Endothelial cell of umbilical vein (primary cell): ENCODE measurements around the gene GAD2. TPM values are rescaled to one million over a fixed set of nuclear protein-coding genes. Genes with fewer than 3 reads are reported as not detected.

Experiments used
- BruUV-seq: library from RNA; stranded (reverse); fragments of 400-500 nt; replicated peaks from 2 replicates; lab custom pipeline; 2021; lab: Mats Ljungman, UMichigan
- CTCF ChIA-PET: fragments of 300-600, 350-600 bp; sonication (Branson Sonifier 250); formaldehyde crosslinking; loops from one replicate; lab custom pipeline; 2021; ENCODE audit warnings: antibody characterized with exemption, inconsistent platforms; lab: Charles Lee
- POLR2A ChIA-PET: fragments of 300-600, 350-600 bp; sonication (Branson Sonifier 250); formaldehyde crosslinking; loops from one replicate; lab custom pipeline; 2021; ENCODE audit warnings: antibody characterized with exemption, inconsistent platforms; lab: Charles Lee
- DNase-seq: peaks from one replicate; pipeline ENCODE4 v3.0.0-alpha.2; 2011; ENCODE audit warnings: low read depth, low spot score
- FAIRE-seq: peaks from 2 replicates; lab custom pipeline; 2011; peaks lifted over from hg19 to GRCh38; lab: Jason Lieb, UNC
- H2AFZ ChIP-seq: 2 replicates; pipeline ENCODE4 v1.6.0; 2012; ENCODE audit warnings: low read depth, low read length, control low read depth, inconsistent platforms
- H3K27ac ChIP-seq: 2 replicates; pipeline ENCODE4 v1.5.1; 2011; ENCODE audit warnings: low read depth, mild to moderate bottlenecking, control low read depth, low read length, moderate library complexity; ENCODE audit not compliant: insufficient read depth
- H3K27me3 ChIP-seq, 2 experiments: 2 replicates each; pipeline versions ENCODE4 v1.6.0 to v1.6.1; 2011; ENCODE audit warnings: low read length in 2 of 2, mixed read lengths in 1 of 2; ENCODE audit not compliant: control insufficient read depth in 2 of 2, insufficient read depth in 2 of 2
- H3K36me3 ChIP-seq, 2 experiments: 2 replicates in 1 of 2; 3 replicates in 1 of 2; pipeline ENCODE4 v1.5.1; 2011; ENCODE audit warnings: low read length in 2 of 2, mild to moderate bottlenecking in 1 of 2, moderate library complexity in 1 of 2; ENCODE audit not compliant: control insufficient read depth in 2 of 2, insufficient read depth in 2 of 2; ENCODE audit errors: extremely low read depth in 1 of 2
- H3K4me1 ChIP-seq: 3 replicates; pipeline ENCODE4 v1.5.1; 2011; ENCODE audit warnings: mild to moderate bottlenecking, low read length; ENCODE audit not compliant: control insufficient read depth, insufficient read depth; ENCODE audit errors: extremely low read depth
- H3K4me2 ChIP-seq: 2 replicates; pipeline ENCODE4 v1.6.1; 2011; ENCODE audit warnings: low read length, control low read depth, mixed read lengths; ENCODE audit not compliant: insufficient read depth
- H3K4me3 ChIP-seq, 3 experiments: fragments of 200-600 bp in 1 of 3; sonication (generic), shearing (Covaris generic) in 1 of 3; replicated peaks in 1 of 3; 2 replicates each; pipeline ENCODE4 v1.5.1; 2011 to 2016; ENCODE audit warnings: control low read depth in 3 of 3, low read length in 3 of 3, mild to moderate bottlenecking in 2 of 3, inconsistent platforms in 1 of 3, low read depth in 1 of 3, moderate library complexity in 1 of 3; ENCODE audit not compliant: insufficient read depth in 1 of 3
- H3K79me2 ChIP-seq: 2 replicates; pipeline ENCODE4 v1.6.0; 2012; ENCODE audit warnings: low read length, inconsistent platforms; ENCODE audit not compliant: control insufficient read depth, insufficient read depth
- H3K9ac ChIP-seq: replicated peaks from 2 replicates; pipeline ENCODE3; 2011; ENCODE audit warnings: low read length, control low read depth; ENCODE audit not compliant: insufficient read depth; ENCODE audit errors: extremely low read depth
- H3K9me1 ChIP-seq: replicated peaks from 3 replicates; pipeline ENCODE4 v1.6.0; 2011; ENCODE audit warnings: mild to moderate bottlenecking, low read length; ENCODE audit not compliant: control insufficient read depth, insufficient read depth; ENCODE audit errors: extremely low read depth
- H3K9me3 ChIP-seq: replicated peaks from 2 replicates; pipeline ENCODE4 v1.5.1; 2012; ENCODE audit warnings: low read length, inconsistent platforms; ENCODE audit not compliant: control insufficient read depth, insufficient read depth
- H4K20me1 ChIP-seq: replicated peaks from 2 replicates; pipeline ENCODE3; 2011; ENCODE audit warnings: mild to moderate bottlenecking, low read length; ENCODE audit not compliant: control insufficient read depth, insufficient read depth; ENCODE audit errors: extremely low read depth
- EZH2 ChIP-seq: IDR thresholded peaks from 2 replicates; pipeline ENCODE4 v1.6.1; 2012; ENCODE audit warnings: borderline replicate concordance, low read depth, mild to moderate bottlenecking, moderate library complexity, low read length, inconsistent platforms; ENCODE audit not compliant: severe bottlenecking
- FOS ChIP-seq: IDR thresholded peaks from 2 replicates; pipeline ENCODE4 v1.6.1; 2011; ENCODE audit warnings: mild to moderate bottlenecking, low read length, moderate library complexity, borderline replicate concordance; ENCODE audit not compliant: insufficient read depth
- GATA2 ChIP-seq: IDR thresholded peaks from 2 replicates; pipeline ENCODE4 v1.7.0; 2011; ENCODE audit warnings: low read depth, mild to moderate bottlenecking, moderate library complexity, mixed read lengths, low read length; ENCODE audit not compliant: insufficient read length, insufficient read depth
- JUN ChIP-seq: IDR thresholded peaks from 2 replicates; pipeline ENCODE4 v1.6.1; 2011; ENCODE audit warnings: borderline replicate concordance, low read depth; ENCODE audit not compliant: insufficient read length, insufficient read depth
- MYC ChIP-seq: IDR thresholded peaks from one replicate; pipeline ENCODE4 v1.6.1; 2011; ENCODE audit warnings: mild to moderate bottlenecking, low read depth, low read length
- POLR2A ChIP-seq: IDR thresholded peaks from 2 replicates; pipeline ENCODE4 v1.6.1; 2012; ENCODE audit warnings: low read depth, mild to moderate bottlenecking, control low read depth, low read length
- POLR2AphosphoS5 ChIP-seq: IDR thresholded peaks from 2 replicates; pipeline ENCODE4 v1.6.1; 2012; ENCODE audit warnings: low read depth, mild to moderate bottlenecking, control low read depth, low read length, moderate library complexity; ENCODE audit not compliant: insufficient read depth
- dilution Hi-C: fragments of 300-500 bp; cut with MboI; formaldehyde crosslinking; loops from one replicate; pipeline ENCODE4 v1.15.0; 2019; ENCODE audit warnings: low sequenced_read_pairs; ENCODE audit not compliant: extremely low pct_ligation_motif_present
- intact Hi-C: fragments of 100-400 bp; cut with micrococcal nuclease; formaldehyde crosslinking; loops from one replicate; pipeline ENCODE4 v1.10.0; 2022
- polyA plus RNA-seq, 4 experiments: library from polyadenylated mRNA; depleted of rRNA in 3 of 4; stranded (reverse) in 3 of 4; unstranded in 1 of 4; fragments of >200 nt; gene quantifications; 2 replicates each; pipeline versions ENCODE4 v1.2.1 to v1.2.3, GENCODE V29; 2011 to 2012; ENCODE audit warnings: missing spikeins in 1 of 4
- total RNA-seq: library from RNA; stranded (reverse); gene quantifications from 2 replicates; pipeline ENCODE4 v1.2.3, GENCODE V29; 2021
- TF ChIP-seq, protein P1 (sequence below): IDR thresholded peaks from 2 replicates; pipeline ENCODE4 v1.6.1; 2011; ENCODE audit not compliant: insufficient read depth, insufficient read length
- TF ChIP-seq, protein P2 (sequence below), 2 donors: IDR thresholded peaks; 1 replicate in 1 of 2; 2 replicates in 1 of 2; pipeline ENCODE4 v1.5.1; 2011; ENCODE audit warnings: low read length in 2 of 2, mild to moderate bottlenecking in 2 of 2, moderate library complexity in 2 of 2, control low read depth in 1 of 2, inconsistent platforms in 1 of 2, low read depth in 1 of 2; ENCODE audit not compliant: insufficient read depth in 1 of 2; ENCODE audit errors: extremely low read depth in 1 of 2

Gene GAD2
- total and polyA plus RNA-seq, 2 donors (not counting 3 experiments of a cell fraction or from before 2014, with no cell fraction given): not detected

DNA sequence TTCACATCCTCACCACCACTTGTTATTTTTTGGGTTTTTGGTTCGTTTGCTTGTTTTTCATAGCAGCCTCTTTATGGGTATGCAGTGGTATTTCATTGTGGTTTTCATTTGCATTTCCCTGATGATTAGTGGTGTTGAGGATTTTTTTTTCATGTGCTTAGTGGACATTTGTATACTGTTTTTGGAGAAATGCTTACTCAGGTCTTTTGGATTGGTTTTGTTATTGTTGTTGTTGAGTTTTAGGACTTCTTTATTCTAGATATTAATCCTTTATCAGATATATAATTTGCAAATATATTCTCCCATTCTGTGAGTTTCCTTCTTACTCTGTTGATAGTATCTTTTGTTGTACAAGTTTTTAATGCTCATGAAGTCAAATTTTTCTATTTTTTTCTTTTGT, 42.8 kb downstream of the GAD2 start:
- Histone ChIP-seq H3K27ac (no peak overlapping the region), H3K9me3 (no peaks in the 10 kb centered on the region), H3K4me3 (no peak overlapping the region), H3K4me2 (no peak overlapping the region), H3K9ac (no peak overlapping the region), H3K4me1 (no peaks in the 10 kb centered on the region), H3K27me3 (no peaks in the 10 kb centered on the region), H2AFZ (no peak overlapping the region), H4K20me1 (no peaks in the 10 kb centered on the region), H3K36me3 (no peaks in the 10 kb centered on the region), H3K9me1 (no peaks in the 10 kb centered on the region), H3K79me2 (no peaks in the 10 kb centered on the region)
- POLR2A ChIA-PET: no interaction called here
- BruUV-seq: no TSS peak
- DNase-seq (no peak), FAIRE-seq (no peak)
- intact Hi-C loops (no loop called here), dilution Hi-C loops (no loop called here)
- CTCF ChIA-PET: no interaction called here
- no peak for TF ChIP-seq MYC
- TF ChIP-seq EZH2: no peak
- TF ChIP-seq POLR2AphosphoS5: no peak
- TF ChIP-seq JUN: no peak
- no peak for TF ChIP-seq POLR2A
- TF ChIP-seq GATA2: no peak
- TF ChIP-seq, protein P1, sequence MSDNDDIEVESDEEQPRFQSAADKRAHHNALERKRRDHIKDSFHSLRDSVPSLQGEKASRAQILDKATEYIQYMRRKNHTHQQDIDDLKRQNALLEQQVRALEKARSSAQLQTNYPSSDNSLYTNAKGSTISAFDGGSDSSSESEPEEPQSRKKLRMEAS: no peak
- TF ChIP-seq, protein P2, sequence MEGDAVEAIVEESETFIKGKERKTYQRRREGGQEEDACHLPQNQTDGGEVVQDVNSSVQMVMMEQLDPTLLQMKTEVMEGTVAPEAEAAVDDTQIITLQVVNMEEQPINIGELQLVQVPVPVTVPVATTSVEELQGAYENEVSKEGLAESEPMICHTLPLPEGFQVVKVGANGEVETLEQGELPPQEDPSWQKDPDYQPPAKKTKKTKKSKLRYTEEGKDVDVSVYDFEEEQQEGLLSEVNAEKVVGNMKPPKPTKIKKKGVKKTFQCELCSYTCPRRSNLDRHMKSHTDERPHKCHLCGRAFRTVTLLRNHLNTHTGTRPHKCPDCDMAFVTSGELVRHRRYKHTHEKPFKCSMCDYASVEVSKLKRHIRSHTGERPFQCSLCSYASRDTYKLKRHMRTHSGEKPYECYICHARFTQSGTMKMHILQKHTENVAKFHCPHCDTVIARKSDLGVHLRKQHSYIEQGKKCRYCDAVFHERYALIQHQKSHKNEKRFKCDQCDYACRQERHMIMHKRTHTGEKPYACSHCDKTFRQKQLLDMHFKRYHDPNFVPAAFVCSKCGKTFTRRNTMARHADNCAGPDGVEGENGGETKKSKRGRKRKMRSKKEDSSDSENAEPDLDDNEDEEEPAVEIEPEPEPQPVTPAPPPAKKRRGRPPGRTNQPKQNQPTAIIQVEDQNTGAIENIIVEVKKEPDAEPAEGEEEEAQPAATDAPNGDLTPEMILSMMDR (IDR thresholded peaks at IDR 0.05; ENCODE audit: extremely low read depth in 1 of 2, insufficient read depth in 1 of 2, low read depth in 1 of 2, low read length in 2 of 2): no peak
- TF ChIP-seq FOS: no peak
